Measurements from ENCODE around the gene KIR3DL2.

DNA sequence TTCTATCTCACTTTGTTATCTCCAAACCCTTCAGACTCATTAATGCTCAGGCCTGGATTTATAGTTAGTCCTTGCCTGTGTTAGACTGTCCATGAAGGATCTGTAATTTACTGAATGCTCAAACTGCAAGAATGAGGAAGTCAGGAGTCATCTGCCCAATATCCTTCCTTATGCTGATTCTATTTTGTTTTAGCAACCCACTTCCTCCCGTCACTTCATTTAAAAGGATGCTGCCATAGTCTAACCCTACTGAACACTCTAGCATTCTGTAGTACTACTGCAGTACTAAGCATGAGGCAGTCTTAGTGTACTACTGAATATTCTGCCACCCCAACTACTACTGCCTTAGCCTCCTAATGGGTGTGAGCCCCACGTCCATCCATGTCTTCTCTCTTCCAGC lies 25.3 kb downstream of the KIR3DL2 start:
- TF ChIP-seq POLR2AphosphoS5 (IDR thresholded peaks at IDR 0.05) (peak in 1 of 2 donors; percentile 39), CTCF (IDR thresholded peaks at IDR 0.05) (no peak), POLR2A (IDR thresholded peaks at IDR 0.05) (no peak), EP300 (IDR thresholded peaks at IDR 0.05) (no peak)

All from upper lobe of left lung (tissue), 4 donors.